ENCODE results near the gene LECT2.

Gene LECT2

DNA sequence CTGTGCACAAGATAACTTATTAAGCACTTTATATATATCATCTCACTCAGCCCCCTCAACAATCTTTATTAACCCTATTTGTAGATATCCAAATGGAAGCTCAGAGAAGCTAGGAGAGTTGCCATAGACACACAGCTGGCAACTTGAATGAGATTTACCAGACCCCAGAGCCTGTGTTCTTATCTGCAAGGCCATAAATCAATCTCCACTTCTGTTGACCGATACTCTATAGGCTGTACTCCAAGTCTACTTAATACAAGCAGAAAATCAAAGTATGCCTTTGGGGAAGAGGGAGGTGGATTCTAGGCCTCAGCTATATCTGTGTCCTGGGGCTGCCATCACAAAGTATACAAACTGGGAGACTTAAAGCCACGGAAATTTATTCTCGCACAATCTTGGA lies 53.1 kb downstream of the LECT2 start:
- H3K4me3 ChIP-seq (replicated peaks; ENCODE audit: low read depth, low read length): no peak overlapping the region
- TF ChIP-seq, protein P1, sequence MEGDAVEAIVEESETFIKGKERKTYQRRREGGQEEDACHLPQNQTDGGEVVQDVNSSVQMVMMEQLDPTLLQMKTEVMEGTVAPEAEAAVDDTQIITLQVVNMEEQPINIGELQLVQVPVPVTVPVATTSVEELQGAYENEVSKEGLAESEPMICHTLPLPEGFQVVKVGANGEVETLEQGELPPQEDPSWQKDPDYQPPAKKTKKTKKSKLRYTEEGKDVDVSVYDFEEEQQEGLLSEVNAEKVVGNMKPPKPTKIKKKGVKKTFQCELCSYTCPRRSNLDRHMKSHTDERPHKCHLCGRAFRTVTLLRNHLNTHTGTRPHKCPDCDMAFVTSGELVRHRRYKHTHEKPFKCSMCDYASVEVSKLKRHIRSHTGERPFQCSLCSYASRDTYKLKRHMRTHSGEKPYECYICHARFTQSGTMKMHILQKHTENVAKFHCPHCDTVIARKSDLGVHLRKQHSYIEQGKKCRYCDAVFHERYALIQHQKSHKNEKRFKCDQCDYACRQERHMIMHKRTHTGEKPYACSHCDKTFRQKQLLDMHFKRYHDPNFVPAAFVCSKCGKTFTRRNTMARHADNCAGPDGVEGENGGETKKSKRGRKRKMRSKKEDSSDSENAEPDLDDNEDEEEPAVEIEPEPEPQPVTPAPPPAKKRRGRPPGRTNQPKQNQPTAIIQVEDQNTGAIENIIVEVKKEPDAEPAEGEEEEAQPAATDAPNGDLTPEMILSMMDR (IDR thresholded peaks at IDR 0.05; ENCODE audit: low read length, missing control alignments): no peak

DNA sequence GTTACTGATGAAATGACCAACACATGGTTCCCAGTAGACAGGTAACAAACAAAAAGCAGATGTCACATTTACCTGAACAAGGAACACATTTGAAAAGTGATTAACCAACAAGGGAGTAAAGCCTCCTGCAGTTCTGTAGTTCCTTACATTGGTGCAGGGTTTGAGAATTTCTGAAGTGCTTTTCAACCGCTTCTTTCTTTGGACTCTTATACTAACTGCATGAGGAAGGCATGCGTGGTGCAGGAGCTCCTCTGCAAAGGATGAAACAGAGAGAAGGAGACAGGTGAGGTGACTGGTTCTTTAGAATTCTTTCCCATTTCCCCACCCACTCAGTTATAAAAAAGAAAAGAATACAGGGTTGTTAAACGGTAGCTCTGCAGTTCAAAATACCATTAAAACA lies 54.5 kb downstream of the LECT2 start:
- H3K4me3 ChIP-seq (replicated peaks; ENCODE audit: low read depth, low read length): no peak overlapping the region
- TF ChIP-seq, protein P1 (IDR thresholded peaks at IDR 0.05; ENCODE audit: low read length, missing control alignments): no peak
- DNase-seq (ENCODE audit: low read depth): no peak

More for the DNA sequence above, 53.1 kb downstream of the LECT2 start:
- DNase-seq (ENCODE audit: low read depth): no peak

DNA sequence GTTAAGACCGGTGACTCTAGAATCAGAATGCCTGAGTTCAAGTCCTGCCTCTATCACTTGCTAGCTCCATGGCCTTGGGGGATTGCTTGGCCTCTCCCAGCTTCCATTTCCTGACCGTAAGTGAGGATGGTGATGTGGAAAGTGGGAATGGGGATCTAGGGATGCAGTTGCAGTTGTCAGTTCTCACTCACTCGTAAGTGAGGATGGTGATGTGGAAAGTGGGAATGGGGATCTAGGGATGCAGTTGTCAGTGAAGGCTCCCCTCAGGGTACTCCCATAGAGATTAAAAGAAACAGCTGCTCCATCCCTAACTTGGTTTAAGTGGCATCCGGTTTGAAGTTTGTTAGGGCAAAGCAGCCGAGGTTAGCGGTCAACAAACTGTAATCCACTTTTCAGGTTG lies 56.1 kb downstream of the LECT2 start:
- no peak for DNase-seq (ENCODE audit: low read depth)
- no peak overlapping the region for H3K4me3 ChIP-seq (replicated peaks; ENCODE audit: low read depth, low read length)
- TF ChIP-seq, protein P1 (IDR thresholded peaks at IDR 0.05; ENCODE audit: low read length, missing control alignments): no peak

Data from fibroblast of pulmonary artery (primary cell).